HG03469 (cell line): ENCODE data around the gene MED17.

ENCODE experiments used
- ATAC-seq: cut with Tn5 transposase; IDR thresholded peaks from one replicate; pipeline ENCODE4 v1.9.1; 2021; ENCODE audit warnings: mild to moderate bottlenecking, moderate library complexity, moderate number of reproducible peaks; ENCODE audit not compliant: unreplicated experiment

The MED17 gene

DNA sequence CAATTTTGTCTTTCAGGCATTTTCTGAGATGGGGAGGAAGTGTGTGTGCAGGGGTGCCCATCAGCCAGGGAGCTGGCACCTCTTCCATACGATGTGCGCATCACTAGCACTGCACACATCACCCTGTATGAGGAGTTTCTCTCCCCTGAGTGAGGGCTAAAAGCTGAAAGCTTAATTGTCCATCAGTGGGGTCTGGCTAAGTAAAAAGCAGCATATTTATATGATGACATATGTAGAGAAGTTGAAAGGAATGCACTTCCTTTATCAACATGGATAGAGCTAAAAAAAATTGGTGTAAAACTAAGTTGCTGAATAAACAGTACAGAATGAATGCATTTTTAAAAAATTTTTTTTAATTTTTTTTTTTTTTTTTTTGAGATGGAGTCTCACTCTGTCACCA lies 62.3 kb downstream of the MED17 start:
- no peak for ATAC-seq

DNA sequence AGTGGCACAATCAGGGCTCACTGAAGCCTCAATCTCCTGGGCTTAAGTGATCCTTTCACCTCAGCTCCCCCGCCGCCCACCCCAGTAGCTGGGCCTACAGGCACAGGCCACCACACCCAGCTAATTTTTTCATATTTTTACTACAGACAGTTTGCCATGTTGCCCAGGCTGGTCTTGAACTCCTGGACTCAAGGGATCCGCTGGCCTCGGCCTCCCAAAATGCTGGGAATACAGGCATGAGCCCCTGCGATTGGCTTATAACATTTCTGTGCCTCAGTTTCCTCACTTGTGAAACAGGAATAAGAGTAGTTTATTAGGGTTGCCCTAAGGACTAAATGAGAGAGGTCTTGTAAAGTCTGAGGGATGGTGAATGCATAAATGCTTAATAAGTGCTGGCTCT lies 65.1 kb downstream of the MED17 start:
- ATAC-seq = no peak

DNA sequence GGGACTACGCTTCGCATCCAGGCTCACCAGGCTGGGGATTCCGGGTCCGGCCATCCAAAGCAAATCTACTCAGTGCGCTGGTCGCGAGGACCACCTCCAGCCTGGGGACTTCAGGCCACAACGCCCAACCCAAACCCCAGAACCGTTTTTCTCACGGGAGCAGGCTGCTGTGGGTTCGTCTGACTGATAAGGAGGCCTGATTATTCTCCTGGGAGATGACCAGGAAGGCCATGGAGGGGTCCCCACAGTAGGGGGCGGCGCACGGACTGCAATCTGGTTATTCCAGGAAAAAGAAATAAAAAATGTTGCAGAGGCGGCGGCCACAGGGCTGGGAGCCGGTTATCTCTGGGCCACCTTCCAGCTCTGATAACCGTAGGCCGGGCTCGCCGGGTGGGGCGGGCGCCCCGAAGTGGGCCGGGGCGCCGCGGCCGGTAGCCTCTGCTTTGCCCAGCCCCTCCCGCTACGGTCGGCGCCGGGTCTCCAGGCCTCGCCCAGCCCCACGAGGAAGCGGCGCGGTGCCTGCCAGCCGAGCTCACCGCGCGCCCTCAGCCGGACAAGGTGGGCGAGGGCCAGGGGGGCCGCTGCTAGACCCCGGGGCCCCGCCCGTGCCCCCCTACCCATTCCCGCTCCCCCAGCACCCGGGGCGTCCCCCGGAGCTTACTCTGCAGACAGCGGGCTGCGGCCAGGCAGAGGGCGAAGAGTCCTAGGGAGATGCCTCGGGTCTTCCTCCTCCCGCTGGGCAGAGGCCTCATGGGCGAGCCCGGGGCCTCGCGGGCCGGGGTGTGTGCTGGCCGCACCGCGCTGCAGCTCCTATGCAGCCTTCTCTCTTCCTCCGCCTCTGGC lies 65.9 kb downstream of the MED17 start:
- no peak for ATAC-seq

DNA sequence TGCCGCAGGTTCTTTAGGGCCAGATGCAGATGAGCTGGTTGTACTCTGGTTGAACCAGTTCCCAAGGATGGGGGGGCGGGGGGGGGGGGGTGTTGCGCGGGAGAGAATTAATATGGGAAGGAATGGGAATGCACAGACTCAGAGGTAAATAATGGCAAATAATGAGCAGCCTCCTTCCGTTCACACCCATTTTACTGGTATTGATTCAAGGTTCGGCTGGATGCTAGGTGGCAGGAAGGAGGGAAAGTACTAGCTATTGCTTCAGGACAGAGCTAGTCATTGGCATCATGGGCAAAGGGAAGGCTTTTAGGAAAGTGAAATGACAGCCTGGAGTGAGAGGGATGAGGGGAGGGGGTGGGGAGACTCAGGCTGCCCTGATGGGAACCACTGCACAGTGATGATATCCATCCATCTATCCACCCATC lies 66.5 kb downstream of the MED17 start, which contains the start of gene VSTM5:
VSTM5 (minus strand) TSS at position 25 of the 425 bp plus-strand sequence. CDS start 116 bp downstream, outside the sequence.
- no peak for ATAC-seq

DNA sequence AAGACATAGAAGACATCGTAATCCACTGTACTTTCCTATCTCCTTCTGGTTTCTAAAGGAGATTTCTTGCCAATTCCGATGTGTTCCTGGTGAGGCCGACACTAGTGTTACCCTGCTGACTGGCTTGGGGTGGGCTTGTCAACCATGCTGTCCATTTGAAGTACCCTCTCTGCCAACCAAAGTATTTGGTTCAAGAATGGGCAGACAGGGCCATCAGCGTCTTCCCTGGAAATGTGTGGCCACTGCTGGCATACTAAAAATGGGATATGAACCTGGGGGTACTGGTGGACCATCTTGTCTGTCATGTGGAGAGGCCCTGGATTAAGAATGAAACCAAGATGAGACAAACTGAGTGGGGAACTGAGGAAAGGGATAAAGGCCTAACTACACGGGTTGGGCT lies 68.2 kb downstream of the MED17 start:
- ATAC-seq = no peak

DNA sequence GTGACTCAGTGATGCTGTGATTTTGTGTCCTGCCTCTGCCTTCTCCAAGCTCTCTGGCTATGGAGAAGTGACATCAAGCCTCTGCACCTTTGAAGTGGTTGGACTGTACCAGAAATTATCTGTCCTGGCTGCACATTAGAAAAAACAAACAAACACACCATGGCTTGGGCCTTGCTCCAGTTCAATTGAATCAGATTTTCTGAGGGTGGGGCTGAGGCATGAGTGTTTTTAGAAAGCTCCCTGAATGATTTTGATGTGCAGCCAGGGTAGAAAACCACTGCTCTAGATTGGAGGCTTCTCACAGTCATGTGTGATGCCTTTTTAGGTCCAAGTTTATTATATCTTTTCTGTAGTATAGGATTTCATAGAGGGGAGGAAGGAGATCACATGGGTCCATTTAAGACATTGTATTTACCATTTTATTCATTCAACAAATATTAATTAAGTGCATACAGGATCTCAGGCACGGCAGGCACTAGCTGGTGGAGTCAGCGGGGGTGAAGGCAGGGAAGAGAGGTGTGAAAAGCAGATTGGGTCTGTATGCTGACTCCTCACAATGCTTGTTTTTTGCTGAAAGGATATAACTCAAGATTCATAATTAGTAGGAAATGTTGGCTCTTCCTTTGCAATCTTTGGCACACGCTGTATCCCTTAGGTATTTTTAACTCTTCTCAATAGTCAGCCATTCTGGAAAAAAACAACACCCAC lies 73.5 kb downstream of the MED17 start:
- ATAC-seq = no peak

DNA sequence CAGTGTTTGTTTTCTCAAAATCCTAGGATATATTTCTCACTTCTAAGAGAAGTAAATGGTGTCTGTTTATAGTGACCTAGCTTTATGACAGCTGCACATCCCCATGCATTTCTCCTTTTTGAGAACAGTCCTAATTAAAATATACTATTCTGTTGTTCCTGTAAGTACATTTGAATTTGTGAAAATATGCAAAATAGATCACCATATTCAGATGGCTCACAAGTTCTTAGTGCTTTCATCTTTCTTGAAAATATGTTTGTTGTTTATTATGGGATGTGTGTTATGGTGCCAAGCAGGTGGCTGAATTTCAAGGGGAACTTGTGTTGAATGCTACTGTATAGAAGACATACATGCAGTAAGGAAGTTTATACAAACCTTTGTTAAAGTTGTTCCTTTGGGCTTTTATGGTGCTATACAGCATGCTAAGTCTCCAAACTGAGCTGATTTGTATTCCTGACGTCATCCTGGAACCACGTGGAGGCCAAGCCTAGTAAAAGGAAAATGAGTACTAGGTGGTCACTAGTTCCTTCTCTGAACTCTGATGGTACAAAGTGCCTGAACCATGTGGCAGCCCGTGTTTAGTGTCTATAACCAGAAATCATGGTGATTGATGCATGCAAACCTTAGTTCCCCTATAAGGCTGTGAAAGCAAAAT lies 74.2 kb downstream of the MED17 start:
- ATAC-seq = no peak

DNA sequence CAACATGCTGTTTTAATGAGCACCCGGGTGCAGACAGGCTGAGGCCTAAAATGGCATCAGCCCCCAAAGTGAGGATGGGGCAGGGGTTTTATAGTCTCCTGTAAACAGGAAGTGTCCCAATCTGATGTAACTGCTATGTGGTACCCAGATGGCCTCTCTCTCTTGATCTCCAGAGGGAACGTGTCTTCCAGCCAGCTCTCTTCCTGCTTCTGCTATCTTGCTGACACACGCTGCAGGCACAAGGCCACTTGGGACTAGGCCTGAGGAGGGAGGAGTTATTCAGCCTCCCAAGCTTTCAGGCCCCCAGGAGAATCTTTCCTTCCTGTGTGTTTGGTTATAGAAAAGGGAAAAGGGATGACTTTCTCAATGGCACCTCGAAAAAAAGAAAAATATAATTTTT lies 77.7 kb downstream of the MED17 start:
- ATAC-seq = no peak
